Colonic mucosa (tissue), 4 donors: ENCODE measurements around the gene ASCL2. TPM values are rescaled to one million over a fixed set of nuclear protein-coding genes. Genes with fewer than 3 reads are reported as not detected.

Source experiments
- DNase-seq: peaks from one replicate; pipeline ENCODE4 v3.0.0-alpha.2; 2020
- H3K27ac ChIP-seq: fragments of 200-600 bp; one replicate; pipeline ENCODE4 v1.8.0; 2021
- H3K27me3 ChIP-seq: fragments of 200-600 bp; one replicate; pipeline ENCODE4 v1.8.0; 2021
- H3K36me3 ChIP-seq: fragments of 200-600 bp; one replicate; pipeline ENCODE4 v1.8.0; 2021
- H3K4me1 ChIP-seq: fragments of 200-600 bp; one replicate; pipeline ENCODE4 v1.8.0; 2021; ENCODE audit warnings: mild to moderate bottlenecking
- H3K4me3 ChIP-seq: fragments of 200-600 bp; one replicate; pipeline ENCODE4 v1.8.0; 2021
- H3K9ac ChIP-seq, 2 donors: one replicate each; pipeline ENCODE4 v1.7.0; 2013; ENCODE audit warnings: control low read depth in 2 of 2, low read depth in 2 of 2, low read length in 2 of 2
- H3K9me3 ChIP-seq: fragments of 200-600 bp; one replicate; pipeline ENCODE4 v1.8.0; 2021
- intact Hi-C: fragments of 100-400 bp; cut with DNase I; formaldehyde crosslinking; loops from one replicate; pipeline ENCODE4 v1.14.1; 2022
- total RNA-seq, 2 donors: library from RNA; stranded (reverse); fragmentation: NEBNext Ultra II Directional in 1 of 2; extraction: Animal tissue kit (Norgen Biotek cat#: 25700) in 1 of 2; gene quantifications; one replicate each; pipeline ENCODE4 v1.2.1, GENCODE V29; 2021
- TF ChIP-seq, protein P1 (sequence below): fragments of 200-600 bp; IDR thresholded peaks from one replicate; pipeline ENCODE4 v1.8.0; 2022; ENCODE audit warnings: antibody characterized with exemption, mild to moderate bottlenecking
- donor health status: healthy.
- donor health status: DM: no; HTN: no; CAD: no.
- donor health status: DM: no; HTN: no; CAD: no.

Gene ASCL2
- total RNA-seq, 2 donors from 2014 or later: 4.8 to 16.4 TPM

DNA sequence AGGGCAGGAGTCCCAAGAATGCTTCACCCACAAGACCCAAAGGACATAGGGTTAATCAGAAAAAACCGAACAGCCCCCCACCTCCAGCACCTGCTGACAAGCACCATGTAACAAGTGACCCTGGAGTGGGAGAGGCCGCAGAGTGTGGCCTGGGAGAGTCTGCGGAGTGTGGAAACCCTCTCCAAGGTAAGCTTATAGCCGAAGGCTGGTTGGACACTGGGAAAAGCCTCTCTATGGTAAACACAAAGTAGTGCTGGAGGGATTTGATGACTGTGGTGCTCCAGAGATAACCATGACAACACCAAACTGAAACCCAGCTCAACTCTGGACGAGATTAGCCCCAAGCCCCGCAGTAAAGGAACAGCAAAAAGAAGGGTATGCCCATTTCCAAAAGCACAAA, 19.2 kb downstream of the ASCL2 start:
- H3K4me3 ChIP-seq: no peak overlapping the region
- no peak overlapping the region for H3K9ac ChIP-seq
- DNase-seq: no peak
- TF ChIP-seq, protein P1, sequence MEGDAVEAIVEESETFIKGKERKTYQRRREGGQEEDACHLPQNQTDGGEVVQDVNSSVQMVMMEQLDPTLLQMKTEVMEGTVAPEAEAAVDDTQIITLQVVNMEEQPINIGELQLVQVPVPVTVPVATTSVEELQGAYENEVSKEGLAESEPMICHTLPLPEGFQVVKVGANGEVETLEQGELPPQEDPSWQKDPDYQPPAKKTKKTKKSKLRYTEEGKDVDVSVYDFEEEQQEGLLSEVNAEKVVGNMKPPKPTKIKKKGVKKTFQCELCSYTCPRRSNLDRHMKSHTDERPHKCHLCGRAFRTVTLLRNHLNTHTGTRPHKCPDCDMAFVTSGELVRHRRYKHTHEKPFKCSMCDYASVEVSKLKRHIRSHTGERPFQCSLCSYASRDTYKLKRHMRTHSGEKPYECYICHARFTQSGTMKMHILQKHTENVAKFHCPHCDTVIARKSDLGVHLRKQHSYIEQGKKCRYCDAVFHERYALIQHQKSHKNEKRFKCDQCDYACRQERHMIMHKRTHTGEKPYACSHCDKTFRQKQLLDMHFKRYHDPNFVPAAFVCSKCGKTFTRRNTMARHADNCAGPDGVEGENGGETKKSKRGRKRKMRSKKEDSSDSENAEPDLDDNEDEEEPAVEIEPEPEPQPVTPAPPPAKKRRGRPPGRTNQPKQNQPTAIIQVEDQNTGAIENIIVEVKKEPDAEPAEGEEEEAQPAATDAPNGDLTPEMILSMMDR: no peak
- no peaks in the 10 kb centered on the region for H3K4me1 ChIP-seq
- intact Hi-C loops: no loop called here
- no peaks in the 10 kb centered on the region for H3K27me3 ChIP-seq
- no peaks in the 10 kb centered on the region for H3K9me3 ChIP-seq
- no peak overlapping the region for H3K27ac ChIP-seq
- no peaks in the 10 kb centered on the region for H3K36me3 ChIP-seq

DNA sequence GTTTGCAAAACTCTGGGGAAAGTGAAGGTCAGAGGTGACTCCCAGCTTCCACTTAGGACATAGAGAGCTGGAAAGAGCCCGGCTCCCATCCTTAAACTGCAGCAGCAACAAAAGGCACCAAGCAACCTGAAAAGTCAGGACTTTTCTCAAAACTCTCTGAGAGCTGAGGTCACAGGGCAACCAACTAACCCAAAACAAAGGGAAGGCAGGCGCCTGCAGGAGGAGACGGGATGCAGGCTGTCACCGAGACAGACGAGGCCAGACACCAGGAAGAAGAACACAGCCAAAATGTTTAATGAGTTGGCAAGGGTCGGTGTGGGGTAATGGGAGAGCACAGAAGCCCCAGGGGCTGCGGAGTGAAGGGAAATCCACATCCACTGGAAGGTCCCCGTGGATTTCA, 19.9 kb downstream of the ASCL2 start:
- H3K27ac ChIP-seq: no peak overlapping the region
- no peaks in the 10 kb centered on the region for H3K27me3 ChIP-seq
- intact Hi-C loops: no loop called here
- H3K9ac ChIP-seq: no peak overlapping the region
- TF ChIP-seq, protein P1: no peak
- no peak overlapping the region for H3K4me3 ChIP-seq
- no peaks in the 10 kb centered on the region for H3K36me3 ChIP-seq
- DNase-seq: peak; percentile 15
- no peaks in the 10 kb centered on the region for H3K9me3 ChIP-seq
- no peaks in the 10 kb centered on the region for H3K4me1 ChIP-seq

DNA sequence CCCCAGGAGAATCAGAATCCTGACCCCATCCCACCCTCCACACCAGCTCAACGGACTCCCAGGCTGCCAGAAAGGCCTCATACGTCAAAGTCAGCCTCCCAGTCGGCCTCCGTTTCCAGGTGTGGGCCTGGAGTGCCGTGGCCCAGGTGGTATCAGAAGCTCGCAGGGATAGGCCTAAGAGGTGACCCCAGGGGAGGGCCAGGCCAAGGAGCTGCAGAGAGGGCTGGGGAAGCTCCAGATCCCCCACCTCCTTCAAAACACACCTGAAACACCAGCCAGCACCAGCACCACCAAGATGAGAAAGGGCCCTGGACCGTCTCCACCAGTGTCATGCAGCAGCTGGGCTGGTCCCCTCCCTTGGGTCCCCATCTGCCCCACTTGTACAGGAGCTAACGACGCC, 20.3 kb downstream of the ASCL2 start:
- Histone ChIP-seq H3K4me3 (no peak overlapping the region), H3K4me1 (no peaks in the 10 kb centered on the region), H3K9me3 (no peaks in the 10 kb centered on the region), H3K36me3 (no peaks in the 10 kb centered on the region), H3K9ac (no peak overlapping the region), H3K27ac (no peak overlapping the region), H3K27me3 (no peaks in the 10 kb centered on the region)
- TF ChIP-seq, protein P1: no peak
- intact Hi-C loops: no loop called here
- no peak for DNase-seq

DNA sequence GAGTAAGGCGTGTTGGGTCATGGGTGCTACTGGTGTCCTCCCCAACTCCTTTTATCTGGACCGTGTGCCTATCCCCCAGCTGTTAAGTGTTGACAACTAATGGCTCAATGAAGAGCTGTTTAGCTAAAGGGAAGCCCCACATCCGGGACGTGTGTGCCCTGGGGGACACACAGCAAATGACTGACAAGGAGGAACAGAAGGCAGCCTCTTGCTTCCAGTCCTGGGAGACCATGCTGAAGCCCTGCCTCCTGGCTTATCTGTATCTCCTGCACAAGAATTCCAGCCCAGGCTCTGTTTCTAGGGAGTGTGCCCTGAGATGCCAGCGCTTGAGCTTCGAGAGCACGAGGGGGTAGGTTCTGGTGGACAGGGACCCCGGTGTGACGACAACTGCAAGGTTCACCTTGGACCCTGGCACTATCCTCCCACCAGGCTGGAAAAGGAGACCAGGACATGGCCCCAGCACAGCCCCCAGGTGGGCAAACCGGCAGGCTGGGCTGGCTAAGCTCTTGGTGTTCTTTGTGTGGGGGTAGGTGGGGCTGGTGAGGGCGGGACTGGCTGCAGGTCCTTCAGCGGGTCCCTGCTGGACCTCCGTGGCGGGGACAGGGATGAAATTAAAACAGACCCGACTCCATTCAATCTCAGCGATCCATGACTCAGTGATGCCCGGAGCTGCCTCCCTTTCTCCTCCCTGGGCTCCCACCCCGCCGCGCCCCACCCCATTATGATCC, 21.0 kb downstream of the ASCL2 start:
- no peaks in the 10 kb centered on the region for H3K4me1 ChIP-seq
- peak; percentile 13 for DNase-seq

DNA sequence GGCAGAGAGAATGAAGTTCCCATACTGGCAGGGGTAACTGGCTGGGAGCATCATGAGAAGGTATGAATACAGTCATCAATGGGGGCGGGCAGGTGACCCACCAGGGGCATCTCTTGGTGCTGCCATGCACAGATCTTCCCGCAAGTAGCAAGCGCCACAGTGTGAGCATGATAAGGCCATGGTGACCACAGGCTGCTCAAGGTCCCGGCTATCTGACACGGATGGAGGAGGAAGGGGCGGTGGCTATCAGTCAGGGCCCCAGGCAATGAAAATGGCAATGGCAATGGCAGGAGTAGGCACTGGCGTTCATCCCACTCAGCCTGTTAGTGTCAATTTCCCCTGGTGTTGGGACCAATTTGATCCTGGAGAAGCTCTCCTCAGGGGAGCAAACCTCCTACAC, 21.6 kb downstream of the ASCL2 start:
- no peaks in the 10 kb centered on the region for H3K27me3 ChIP-seq
- H3K36me3 ChIP-seq: no peaks in the 10 kb centered on the region
- intact Hi-C loops: no loop called here
- no peak overlapping the region for H3K27ac ChIP-seq
- no peak overlapping the region for H3K4me3 ChIP-seq
- no peak for DNase-seq
- H3K9me3 ChIP-seq: no peaks in the 10 kb centered on the region
- H3K9ac ChIP-seq: no peak overlapping the region
- no peaks in the 10 kb centered on the region for H3K4me1 ChIP-seq
- TF ChIP-seq, protein P1: no peak

More for the DNA sequence above, 21.0 kb downstream of the ASCL2 start:
- Histone ChIP-seq H3K9ac (no peak overlapping the region), H3K9me3 (no peaks in the 10 kb centered on the region), H3K36me3 (no peaks in the 10 kb centered on the region), H3K27ac (no peak overlapping the region), H3K4me3 (no peak overlapping the region), H3K27me3 (no peaks in the 10 kb centered on the region)
- intact Hi-C loops: no loop called here
- TF ChIP-seq, protein P1: no peak
